CD8-positive, alpha-beta memory T cell (primary cell): Measurements from ENCODE around the gene NMRK1. TPM values are rescaled to one million over a fixed set of nuclear protein-coding genes. Genes with fewer than 3 reads are reported as not detected.

Source experiments
- CTCF ChIA-PET: fragments of 350-600 bp; sonication (Branson Sonifier 250); formaldehyde crosslinking; loops from one replicate; lab custom pipeline; 2021; ENCODE audit warnings: antibody characterized with exemption; lab: Charles Lee
- POLR2A ChIA-PET: fragments of 350-600 bp; sonication (Branson Sonifier 250); formaldehyde crosslinking; loops from one replicate; lab custom pipeline; 2021; ENCODE audit warnings: antibody characterized with exemption; lab: Charles Lee
- DNase-seq, 5 donors: peaks; one replicate each; pipeline versions ENCODE4 v3.0.0 to v3.0.0-alpha.2; 2020 to 2022; ENCODE audit warnings: mixed read lengths in 1 of 5
- H3K27ac ChIP-seq: one replicate; pipeline ENCODE4 v1.7.0; 2013; ENCODE audit warnings: low read depth, mild to moderate bottlenecking, low read length, moderate library complexity
- H3K27me3 ChIP-seq: 2 replicates; pipeline ENCODE4 v1.7.0; 2013; ENCODE audit warnings: low read length, mild to moderate bottlenecking; ENCODE audit not compliant: insufficient read depth, poor library complexity, severe bottlenecking
- H3K36me3 ChIP-seq: 2 replicates; pipeline ENCODE4 v1.7.0; 2013; ENCODE audit warnings: mild to moderate bottlenecking, low read length, moderate library complexity; ENCODE audit not compliant: insufficient read depth
- H3K4me1 ChIP-seq: 2 replicates; pipeline ENCODE4 v1.7.0; 2013; ENCODE audit warnings: mild to moderate bottlenecking, low read length, moderate library complexity; ENCODE audit not compliant: insufficient read depth
- H3K4me3 ChIP-seq: 2 replicates; pipeline ENCODE4 v1.7.0; 2013; ENCODE audit warnings: mild to moderate bottlenecking, low read length
- H3K9me3 ChIP-seq: 2 replicates; pipeline ENCODE4 v1.7.0; 2013; ENCODE audit warnings: mild to moderate bottlenecking, low read length
- H3K27ac Mint-ChIP-seq, 8 donors: one replicate each; pipeline ENCODE4 v1.8.0; 2020 to 2021; ENCODE audit warnings: mixed read lengths in 8 of 8, mild to moderate bottlenecking in 6 of 8, inconsistent platforms in 3 of 8, moderate library complexity in 3 of 8
- H3K27me3 Mint-ChIP-seq, 2 donors: one replicate each; pipeline ENCODE4 v1.8.0; 2020 to 2021; ENCODE audit warnings: mixed read lengths in 2 of 2, mild to moderate bottlenecking in 1 of 2, moderate library complexity in 1 of 2
- H3K36me3 Mint-ChIP-seq, 3 donors: one replicate each; pipeline ENCODE4 v1.8.0; 2020 to 2021; ENCODE audit warnings: mixed read lengths in 3 of 3, inconsistent platforms in 1 of 3, mild to moderate bottlenecking in 1 of 3
- H3K4me1 Mint-ChIP-seq, 3 donors: one replicate each; pipeline ENCODE4 v1.8.0; 2020 to 2021; ENCODE audit warnings: mixed read lengths in 3 of 3, inconsistent platforms in 1 of 3, mild to moderate bottlenecking in 1 of 3
- H3K4me3 Mint-ChIP-seq, 7 donors: one replicate each; pipeline ENCODE4 v1.8.0; 2020 to 2021; ENCODE audit warnings: mixed read lengths in 7 of 7, mild to moderate bottlenecking in 6 of 7, moderate library complexity in 4 of 7, inconsistent platforms in 2 of 7
- H3K9me3 Mint-ChIP-seq, 5 donors: one replicate each; pipeline ENCODE4 v1.8.0; 2020 to 2022; ENCODE audit warnings: mixed read lengths in 5 of 5, mild to moderate bottlenecking in 3 of 5, moderate library complexity in 2 of 5, inconsistent platforms in 1 of 5
- polyA plus RNA-seq: library from polyadenylated mRNA; unstranded; fragments of 300-500 nt; fragmentation: Illumina TruSeq; gene quantifications from one replicate; pipeline ENCODE4 v1.2.3, GENCODE V29; 2021
- total RNA-seq, 2 experiments: library from RNA; stranded (reverse); gene quantifications; one replicate each; pipeline ENCODE4 v1.2.3, GENCODE V29; 2021

Gene NMRK1
- total RNA-seq (10 to 100 TPM; 14.1 to 14.6 TPM), polyA plus RNA-seq (48.4 TPM)

DNA sequence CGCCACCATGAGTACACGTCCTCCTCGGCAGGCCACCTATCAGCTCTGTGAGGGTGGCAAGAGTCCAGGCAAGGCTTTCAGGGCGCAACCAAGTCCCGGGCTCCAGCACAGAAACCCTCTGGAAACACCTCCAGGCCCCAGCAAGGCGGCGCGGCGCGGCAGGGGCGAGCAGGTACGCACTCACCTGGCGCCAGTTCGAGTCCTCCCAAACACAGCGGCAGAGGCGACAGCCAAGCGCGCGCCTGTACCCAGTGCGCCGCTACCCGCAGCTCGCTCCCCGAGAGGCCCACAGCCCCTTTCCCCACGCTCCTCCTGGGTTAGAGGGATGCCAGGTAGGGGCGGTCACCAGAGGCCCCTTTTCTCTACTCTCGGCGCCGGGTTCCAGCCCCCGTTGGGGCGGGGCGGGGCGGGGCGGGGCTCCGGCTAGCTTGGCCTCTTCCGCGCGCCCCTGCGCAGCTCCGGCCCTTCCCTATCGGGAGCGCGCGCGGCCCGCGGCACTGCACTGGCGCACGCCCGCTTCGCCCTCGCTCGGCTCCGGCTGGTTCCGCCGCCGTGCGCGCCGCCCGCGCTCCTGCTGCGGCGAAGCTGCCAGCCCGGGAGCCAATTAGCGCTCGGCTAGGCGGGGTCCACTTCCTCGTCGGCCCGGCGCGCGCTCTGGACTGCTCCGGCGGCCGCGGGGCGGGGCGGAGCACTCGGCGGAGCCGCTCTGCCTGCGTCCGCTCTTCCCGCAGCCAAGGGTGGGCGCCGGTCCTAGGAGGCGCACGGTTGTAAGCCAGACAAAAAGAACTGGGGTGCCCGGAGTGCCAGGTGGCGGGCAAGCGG, at the start of gene NMRK1, which contains the start of gene OSTF1:
NMRK1 (minus strand) TSS at position 332 of the 822 bp plus-strand sequence. CDS start 5,040 bp downstream, outside the sequence.
OSTF1 (plus strand) TSS at position 691 of the 822 bp plus-strand sequence. CDS start 179 bp downstream, outside the sequence.
- H3K36me3 Mint-ChIP-seq: peaks cover 0 to 24% (median 0%) of the 10 kb centered on the region in 3 donors

DNA sequence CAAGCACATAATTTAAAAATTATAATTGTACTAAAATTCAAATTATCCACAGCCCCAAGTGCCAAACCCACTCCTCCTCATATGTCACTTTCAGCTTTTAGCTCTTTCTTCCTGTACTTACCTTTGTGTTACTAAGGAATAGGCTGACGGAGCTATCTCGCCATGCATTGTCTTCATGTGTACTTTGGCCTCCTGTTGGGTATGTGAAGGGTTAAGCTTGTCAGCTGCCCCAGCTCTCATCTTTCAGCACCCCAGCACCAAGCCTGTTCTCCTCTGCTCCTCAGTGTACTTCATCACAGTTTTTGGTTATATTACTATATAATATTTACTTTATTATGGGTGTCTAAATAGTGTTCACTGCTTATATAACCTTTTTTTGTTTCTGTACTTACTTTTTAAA, 46.5 kb upstream of the NMRK1 start:
- ChIA-PET POLR2A (no interaction called here), CTCF (interaction anchor here (0.9 to 1.6 kb wide), 2 partner anchors 11 to 51 kb away, joined by 3 to 4 read pairs; no protein-coding TSS in a partner anchor)
- Mint-ChIP-seq H3K27ac (peak overlapping the region in 6 of 8 donors; percentile 10 to 78 (median 58)), H3K4me3 (no peak overlapping the region), H3K27me3 (peaks cover 0 to under 1% of the 10 kb centered on the region in 2 donors), H3K4me1 (peaks cover 27 to 82% (median 69%) of the 10 kb centered on the region in 3 donors), H3K9me3 (no peaks in the 10 kb centered on the region), H3K36me3 (peaks cover 9 to 87% (median 41%) of the 10 kb centered on the region in 3 donors)
- no peak overlapping the region for H3K4me3 ChIP-seq
- DNase-seq: no peak
- H3K36me3 ChIP-seq: peaks cover 20% of the 10 kb centered on the region
- H3K27me3 ChIP-seq: no peaks in the 10 kb centered on the region
- H3K4me1 ChIP-seq: peaks cover 22% of the 10 kb centered on the region
- H3K27ac ChIP-seq: no peak overlapping the region
- H3K9me3 ChIP-seq: no peaks in the 10 kb centered on the region

More for the DNA sequence above, at the start of gene NMRK1, which contains the start of gene OSTF1:
- Histone ChIP-seq H3K27ac (peak within 1 kb of the TSS; percentile 95), H3K4me3 (peak within 1 kb of the TSS; percentile 89), H3K9me3 (no peaks in the 10 kb centered on the region), H3K27me3 (no peaks in the 10 kb centered on the region), H3K4me1 (peaks cover 60% of the 10 kb centered on the region), H3K36me3 (no peaks in the 10 kb centered on the region)
- Mint-ChIP-seq H3K9me3 (no peaks in the 10 kb centered on the region), H3K4me3 (peak within 1 kb of the TSS; percentile 92 to 100 (median 99)), H3K4me1 (peaks cover 65 to 83% (median 78%) of the 10 kb centered on the region in 3 donors), H3K27me3 (no peaks in the 10 kb centered on the region), H3K27ac (peak within 1 kb of the TSS; percentile 95 to 99 (median 98))
- peak; percentile 90 to 96 (median 95) for DNase-seq
- POLR2A ChIA-PET: interaction anchor here (0.6 to 3.8 kb wide), 13 partner anchors 10 to 802 kb away, joined by 3 to 53 read pairs (median 5); partner anchors contain the start of genes C9orf40, CARNMT1 and PCSK5
- CTCF ChIA-PET: interaction anchor here (0.9 to 2.5 kb wide), 14 partner anchors 10 to 314 kb away, joined by 3 to 20 read pairs (median 4); partner anchors contain the start of genes C9orf40 and CARNMT1

DNA sequence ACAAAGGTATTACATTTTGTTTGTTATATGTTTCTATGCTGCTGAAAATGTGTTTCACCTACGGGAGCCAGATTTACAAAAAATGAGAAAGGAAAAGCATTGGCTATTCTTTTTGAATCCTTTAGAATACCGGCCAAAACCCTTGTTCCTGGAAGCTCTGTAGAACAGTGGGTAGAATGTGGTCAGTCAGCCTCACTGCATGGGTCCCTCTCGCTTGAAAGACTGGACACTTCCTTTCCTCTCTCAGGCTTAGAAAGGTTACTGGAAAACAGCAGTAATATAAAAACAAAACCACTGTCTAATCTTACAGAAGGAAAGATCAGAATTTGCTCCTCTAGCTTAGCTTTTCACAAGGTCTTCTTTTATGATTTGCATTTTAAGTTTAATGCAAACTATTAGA, 45.4 kb upstream of the NMRK1 start:
- Mint-ChIP-seq H3K36me3 (peaks cover 9 to 90% (median 43%) of the 10 kb centered on the region in 3 donors), H3K27ac (peak overlapping the region; percentile 15 to 94 (median 75))

DNA sequence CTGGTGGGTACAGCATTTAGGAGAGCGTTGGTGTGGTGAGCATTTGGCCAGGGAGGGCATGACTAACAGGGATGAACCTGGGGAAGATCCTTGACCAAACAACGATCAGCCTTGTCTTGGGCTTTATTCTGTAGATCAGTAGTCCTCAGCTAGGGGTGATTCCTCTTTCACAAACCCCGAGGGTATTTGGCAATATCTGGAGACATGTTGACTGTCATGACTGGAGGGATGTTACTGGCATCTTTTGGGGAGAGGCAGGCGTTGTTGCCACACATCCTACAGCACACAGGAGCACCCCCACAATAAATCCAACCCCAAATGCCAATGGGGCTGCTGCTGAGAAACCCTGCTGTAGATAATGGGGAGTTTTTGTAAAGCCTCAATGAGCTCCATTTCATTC, 44.3 kb upstream of the NMRK1 start:
- Histone ChIP-seq H3K4me3 (no peak overlapping the region), H3K4me1 (peaks cover under 1% of the 10 kb centered on the region), H3K27ac (no peak overlapping the region), H3K27me3 (no peaks in the 10 kb centered on the region), H3K36me3 (peaks cover 20% of the 10 kb centered on the region), H3K9me3 (no peaks in the 10 kb centered on the region)
- Mint-ChIP-seq H3K27ac (peak overlapping the region; percentile 5 to 94 (median 66)), H3K4me1 (peaks cover 21 to 79% (median 67%) of the 10 kb centered on the region in 3 donors), H3K27me3 (peaks cover 0 to 1% of the 10 kb centered on the region in 2 donors), H3K36me3 (peaks cover 7 to 85% (median 36%) of the 10 kb centered on the region in 3 donors), H3K9me3 (no peaks in the 10 kb centered on the region), H3K4me3 (no peak overlapping the region)
- CTCF ChIA-PET: no interaction called here
- POLR2A ChIA-PET: no interaction called here
- no peak for DNase-seq

More for the DNA sequence above, 45.4 kb upstream of the NMRK1 start:
- H3K36me3 ChIP-seq: peaks cover 20% of the 10 kb centered on the region
- no peak for DNase-seq
- Mint-ChIP-seq H3K4me1 (peaks cover 24 to 82% (median 69%) of the 10 kb centered on the region in 3 donors), H3K9me3 (no peaks in the 10 kb centered on the region), H3K27me3 (peaks cover 0 to 1% of the 10 kb centered on the region in 2 donors), H3K4me3 (no peak overlapping the region)
- peaks cover 12% of the 10 kb centered on the region for H3K4me1 ChIP-seq
- POLR2A ChIA-PET: no interaction called here
- no peaks in the 10 kb centered on the region for H3K9me3 ChIP-seq
- no peaks in the 10 kb centered on the region for H3K27me3 ChIP-seq
- H3K4me3 ChIP-seq: no peak overlapping the region
- H3K27ac ChIP-seq: no peak overlapping the region
- CTCF ChIA-PET: interaction anchor here (0.8 kb wide), 1 partner anchor 9 kb away, joined by 4 read pairs; no protein-coding TSS in a partner anchor

DNA sequence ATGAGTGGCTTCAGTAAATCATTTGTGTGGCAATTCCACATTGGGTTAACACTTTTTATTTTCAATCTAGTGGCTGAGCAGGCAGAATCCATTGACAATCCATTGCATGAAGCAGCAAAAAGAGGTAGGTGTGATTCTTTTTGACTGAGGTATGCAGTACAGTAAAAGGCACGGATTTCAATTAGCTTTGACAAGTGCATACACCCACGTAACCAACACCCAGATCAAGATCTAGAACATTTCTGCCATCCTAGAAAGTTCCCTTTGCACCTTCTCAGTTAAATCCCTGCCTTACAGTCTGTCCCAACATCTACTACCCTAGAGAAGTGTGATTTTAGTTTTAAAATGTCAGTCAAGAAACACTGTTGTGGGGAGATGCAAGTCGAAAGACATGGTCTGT, 43.7 kb upstream of the NMRK1 start:
- DNase-seq: no peak
- H3K27ac Mint-ChIP-seq: peak overlapping the region; percentile 30 to 94 (median 66)
- H3K4me1 ChIP-seq: peaks cover 3% of the 10 kb centered on the region
- CTCF ChIA-PET: interaction anchor here (1.5 kb wide), 1 partner anchor 31 kb away, joined by 3 read pairs; no protein-coding TSS in a partner anchor
- peaks cover 22 to 79% (median 67%) of the 10 kb centered on the region in 3 donors for H3K4me1 Mint-ChIP-seq
- H3K36me3 Mint-ChIP-seq: peaks cover 5 to 81% (median 33%) of the 10 kb centered on the region in 3 donors
- POLR2A ChIA-PET: no interaction called here
- H3K27ac ChIP-seq: no peak overlapping the region
- no peak overlapping the region for H3K4me3 ChIP-seq
- H3K36me3 ChIP-seq: peaks cover 20% of the 10 kb centered on the region
- no peaks in the 10 kb centered on the region for H3K27me3 ChIP-seq
- H3K27me3 Mint-ChIP-seq: peaks cover 0 to 1% of the 10 kb centered on the region in 2 donors
- no peaks in the 10 kb centered on the region for H3K9me3 ChIP-seq
- H3K9me3 Mint-ChIP-seq: no peaks in the 10 kb centered on the region
- H3K4me3 Mint-ChIP-seq: no peak overlapping the region

DNA sequence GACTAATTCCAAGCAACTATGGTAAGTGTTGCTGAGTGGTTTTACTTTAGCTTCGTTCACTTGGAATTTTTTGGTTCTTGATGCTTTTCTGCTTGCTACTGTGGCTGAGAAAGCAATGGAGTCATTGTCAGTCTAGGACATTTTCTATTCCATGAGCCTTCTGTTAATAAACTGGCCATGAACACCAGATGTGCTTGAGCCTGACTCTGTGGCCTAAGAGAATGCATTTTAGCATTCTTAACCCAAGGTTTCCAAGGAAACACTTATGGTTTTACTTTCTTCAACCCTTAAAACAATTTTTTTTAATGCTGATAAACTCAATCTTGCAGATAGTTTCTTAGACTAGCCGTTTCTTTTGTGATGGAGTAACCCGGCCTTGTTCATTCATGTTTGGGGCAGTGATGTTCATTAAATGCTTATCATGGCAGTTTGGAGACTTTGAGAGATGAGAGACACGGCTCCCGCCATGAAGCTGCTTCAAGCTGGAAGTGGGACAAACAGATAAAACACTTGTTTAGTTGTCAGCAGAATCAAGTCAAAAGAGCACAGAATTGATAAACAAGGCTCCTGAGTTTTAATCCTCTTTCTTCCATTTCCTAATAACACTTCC, 42.8 kb upstream of the NMRK1 start:
- Mint-ChIP-seq H3K4me1 (peaks cover 22 to 82% (median 71%) of the 10 kb centered on the region in 3 donors), H3K4me3 (no peak overlapping the region), H3K27me3 (peaks cover 0 to 1% of the 10 kb centered on the region in 2 donors), H3K27ac (peak overlapping the region in 6 of 8 donors; percentile 31 to 70 (median 67)), H3K36me3 (peaks cover 5 to 71% (median 28%) of the 10 kb centered on the region in 3 donors), H3K9me3 (no peaks in the 10 kb centered on the region)
- Histone ChIP-seq H3K4me3 (no peak overlapping the region), H3K9me3 (no peaks in the 10 kb centered on the region), H3K36me3 (peaks cover 18% of the 10 kb centered on the region), H3K4me1 (peaks cover 5% of the 10 kb centered on the region), H3K27ac (no peak overlapping the region), H3K27me3 (no peaks in the 10 kb centered on the region)
- ChIA-PET CTCF (interaction anchor here (1.5 kb wide), 1 partner anchor 30 kb away, joined by 3 read pairs; no protein-coding TSS in a partner anchor), POLR2A (interaction anchor here (0.5 kb wide), 1 partner anchor 15 kb away, joined by 3 read pairs; no protein-coding TSS in a partner anchor)
- no peak for DNase-seq

DNA sequence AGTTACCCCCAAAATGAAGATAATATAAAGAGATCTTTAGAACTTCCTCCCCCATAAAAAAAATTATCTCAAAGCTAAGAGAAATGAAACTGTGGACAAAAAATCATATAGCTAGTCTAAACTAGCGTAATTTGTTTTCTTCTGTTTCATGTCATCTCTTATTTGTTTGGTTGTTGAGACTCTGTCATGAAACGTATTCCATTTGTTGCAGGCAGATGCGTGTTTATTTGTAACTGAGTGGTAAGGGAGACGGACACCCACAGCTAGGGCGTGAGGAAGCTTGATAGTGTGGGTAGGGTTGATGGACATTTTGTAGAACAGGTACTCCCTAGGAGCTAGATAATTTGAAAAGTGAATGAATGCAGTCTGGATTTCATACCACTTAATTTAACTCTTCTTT, 42.2 kb upstream of the NMRK1 start:
- peaks cover 5 to 69% (median 28%) of the 10 kb centered on the region in 3 donors for H3K36me3 Mint-ChIP-seq
- no peak overlapping the region for H3K4me3 Mint-ChIP-seq
- DNase-seq: no peak
- ChIA-PET POLR2A (interaction anchor here (0.5 kb wide), 1 partner anchor 14 kb away, joined by 3 read pairs; no protein-coding TSS in a partner anchor), CTCF (no interaction called here)
- Histone ChIP-seq H3K27me3 (no peaks in the 10 kb centered on the region), H3K4me1 (peaks cover 5% of the 10 kb centered on the region), H3K27ac (no peak overlapping the region), H3K9me3 (no peaks in the 10 kb centered on the region), H3K4me3 (no peak overlapping the region), H3K36me3 (peaks cover 14% of the 10 kb centered on the region)
- H3K27ac Mint-ChIP-seq: peak overlapping the region in 3 of 8 donors; percentile 27 to 81 (median 48)
- peaks cover 27 to 84% (median 75%) of the 10 kb centered on the region in 3 donors for H3K4me1 Mint-ChIP-seq
- H3K9me3 Mint-ChIP-seq: no peaks in the 10 kb centered on the region
- H3K27me3 Mint-ChIP-seq: peaks cover 0 to 1% of the 10 kb centered on the region in 2 donors
